Neural cell (in vitro differentiated cells): ENCODE results near the gene SUMF1. TPM values are rescaled to one million over a fixed set of nuclear protein-coding genes. Genes with fewer than 3 reads are reported as not detected.

Experiments used
- H2AFZ ChIP-seq: fragments of 200-600, 300-800 bp; sonication (generic), shearing (Covaris generic); 2 replicates; pipeline ENCODE4 v1.6.0; 2014; ENCODE audit warnings: low read depth, mild to moderate bottlenecking, antibody characterized with exemption, low read length, moderate library complexity
- H3F3A ChIP-seq: fragments of 200-600 bp; shearing (Covaris generic); 2 replicates; pipeline ENCODE4 v1.6.1; 2016; ENCODE audit warnings: mild to moderate bottlenecking, moderate library complexity, mixed read lengths, antibody characterized with exemption, low read length; ENCODE audit not compliant: insufficient read depth, poor library complexity, severe bottlenecking
- H3K27ac ChIP-seq: fragments of 200-600, 300-800 bp; sonication (generic), shearing (Covaris generic); 2 replicates; pipeline ENCODE4 v1.5.1; 2014; ENCODE audit warnings: mild to moderate bottlenecking, low read length, moderate library complexity
- H3K27me3 ChIP-seq: fragments of 300-800, 200-600 bp; sonication (generic), shearing (Covaris generic); 2 replicates; pipeline ENCODE4 v1.6.0; 2014; ENCODE audit warnings: mild to moderate bottlenecking, low read depth, low read length, moderate library complexity; ENCODE audit not compliant: insufficient read depth
- H3K36me3 ChIP-seq: fragments of 300-800, 200-600 bp; sonication (generic), shearing (Covaris generic); 2 replicates; pipeline ENCODE4 v1.5.1; 2014; ENCODE audit warnings: mild to moderate bottlenecking, antibody characterized with exemption, low read length, moderate library complexity; ENCODE audit not compliant: insufficient read depth
- H3K4me2 ChIP-seq: fragments of 300-800, 200-600 bp; sonication (generic), shearing (Covaris generic); 2 replicates; pipeline ENCODE4 v1.6.0; 2014; ENCODE audit warnings: mild to moderate bottlenecking, low read length
- H3K4me3 ChIP-seq: fragments of 300-800, 200-600 bp; sonication (generic), shearing (Covaris generic); 2 replicates; pipeline ENCODE4 v1.5.1; 2014; ENCODE audit warnings: mild to moderate bottlenecking, low read length, moderate library complexity
- H3K79me2 ChIP-seq: fragments of 200-600 bp; shearing (Covaris generic); replicated peaks from 2 replicates; pipeline ENCODE4 v1.6.0; 2014; ENCODE audit warnings: mild to moderate bottlenecking, low read length, moderate library complexity; ENCODE audit not compliant: insufficient read depth
- H3K9ac ChIP-seq: fragments of 300-800, 200-600 bp; sonication (generic), shearing (Covaris generic); 2 replicates; pipeline ENCODE4 v1.6.1; 2016; ENCODE audit warnings: mild to moderate bottlenecking, low read length, mixed read lengths
- H3K9me2 ChIP-seq: fragments of 200-600 bp; shearing (Covaris generic); 2 replicates; pipeline ENCODE4 v1.6.1; 2016; ENCODE audit warnings: mild to moderate bottlenecking, low read length, mixed read lengths; ENCODE audit not compliant: insufficient read depth
- H3K9me3 ChIP-seq: fragments of 200-600, 300-800 bp; sonication (generic), shearing (Covaris generic); 2 replicates; pipeline ENCODE4 v1.6.1; 2016; ENCODE audit warnings: mild to moderate bottlenecking, mixed run types, low read length, moderate library complexity, mixed read lengths
- H4K20me1 ChIP-seq: fragments of 200-600 bp; shearing (Covaris generic); 2 replicates; pipeline ENCODE4 v1.6.1; 2016; ENCODE audit warnings: mild to moderate bottlenecking, mixed run types; ENCODE audit not compliant: insufficient read depth
- CTCF ChIP-seq: fragments of 450-650 bp; IDR thresholded peaks from 2 replicates; pipeline ENCODE4 v1.5.1; 2014; ENCODE audit warnings: antibody characterized with exemption, mild to moderate bottlenecking, moderate library complexity; ENCODE audit not compliant: poor library complexity, severe bottlenecking
- EP300 ChIP-seq: fragments of 450-650 bp; conservative IDR thresholded peaks from 2 replicates; pipeline ENCODE4 v1.6.1; 2014; ENCODE audit warnings: antibody characterized with exemption, mild to moderate bottlenecking, moderate library complexity; ENCODE audit not compliant: poor library complexity, severe bottlenecking
- EZH2 ChIP-seq: fragments of 200-600, 300-800 bp; shearing (Covaris generic), sonication (generic); IDR thresholded peaks from 2 replicates; pipeline ENCODE4 v1.6.1; 2014; ENCODE audit warnings: antibody characterized with exemption, low read length, borderline replicate concordance, mild to moderate bottlenecking; ENCODE audit not compliant: insufficient read depth, poor library complexity, severe bottlenecking
- MXI1 ChIP-seq: fragments of 450-650 bp; conservative IDR thresholded peaks from 2 replicates; pipeline ENCODE4 v1.6.1; 2014; ENCODE audit warnings: antibody characterized with exemption, mild to moderate bottlenecking; ENCODE audit not compliant: poor library complexity, severe bottlenecking
- POLR2AphosphoS5 ChIP-seq: IDR thresholded peaks from 2 replicates; pipeline ENCODE4 v1.6.1; 2012
- RAD21 ChIP-seq: fragments of 450-650 bp; conservative IDR thresholded peaks from 2 replicates; pipeline ENCODE4 v1.6.1; 2014; ENCODE audit warnings: antibody characterized with exemption, mild to moderate bottlenecking, moderate library complexity
- REST ChIP-seq: IDR thresholded peaks from 2 replicates; pipeline ENCODE4 v1.6.1; 2012; ENCODE audit warnings: borderline replicate concordance
- SMC3 ChIP-seq: fragments of 450-650 bp; conservative IDR thresholded peaks from 2 replicates; pipeline ENCODE4 v1.6.1; 2014; ENCODE audit warnings: antibody characterized with exemption, mild to moderate bottlenecking, moderate library complexity; ENCODE audit not compliant: poor library complexity
- TAF1 ChIP-seq: IDR thresholded peaks from 2 replicates; pipeline ENCODE4 v1.6.1; 2012; ENCODE audit warnings: low read depth
- polyA plus RNA-seq: library from polyadenylated mRNA; depleted of rRNA; stranded (reverse); fragments of >200 nt; gene quantifications from 2 replicates; pipeline ENCODE4 v1.2.3, GENCODE V29; 2014

Gene SUMF1
- polyA plus RNA-seq, 1 donor from 2014 or later, result 3.6 TPM

GRCh38 chr3:4464576-4464975 lies 2.5 kb downstream of the SUMF1 start:
- no peak for TF ChIP-seq REST
- no peak for TF ChIP-seq POLR2AphosphoS5
- no peak for TF ChIP-seq EP300
- no peak for TF ChIP-seq CTCF
- TF ChIP-seq EZH2, result no peak
- TF ChIP-seq SMC3, result no peak
- no peak for TF ChIP-seq TAF1
- TF ChIP-seq RAD21, result no peak
- TF ChIP-seq MXI1, result no peak
- Histone ChIP-seq H3K4me2 (no peak overlapping the region), H3K27ac (no peak overlapping the region), H3K4me3 (no peak overlapping the region), H3K27me3 (no peaks in the 10 kb centered on the region), H4K20me1 (no peaks in the 10 kb centered on the region), H2AFZ (no peak overlapping the region), H3K79me2 (peaks cover 3% of the 10 kb centered on the region), H3K9me2 (no peaks in the 10 kb centered on the region), H3F3A (no peaks in the 10 kb centered on the region), H3K36me3 (no peaks in the 10 kb centered on the region), H3K9me3 (no peaks in the 10 kb centered on the region), H3K9ac (no peak overlapping the region)

DNA sequence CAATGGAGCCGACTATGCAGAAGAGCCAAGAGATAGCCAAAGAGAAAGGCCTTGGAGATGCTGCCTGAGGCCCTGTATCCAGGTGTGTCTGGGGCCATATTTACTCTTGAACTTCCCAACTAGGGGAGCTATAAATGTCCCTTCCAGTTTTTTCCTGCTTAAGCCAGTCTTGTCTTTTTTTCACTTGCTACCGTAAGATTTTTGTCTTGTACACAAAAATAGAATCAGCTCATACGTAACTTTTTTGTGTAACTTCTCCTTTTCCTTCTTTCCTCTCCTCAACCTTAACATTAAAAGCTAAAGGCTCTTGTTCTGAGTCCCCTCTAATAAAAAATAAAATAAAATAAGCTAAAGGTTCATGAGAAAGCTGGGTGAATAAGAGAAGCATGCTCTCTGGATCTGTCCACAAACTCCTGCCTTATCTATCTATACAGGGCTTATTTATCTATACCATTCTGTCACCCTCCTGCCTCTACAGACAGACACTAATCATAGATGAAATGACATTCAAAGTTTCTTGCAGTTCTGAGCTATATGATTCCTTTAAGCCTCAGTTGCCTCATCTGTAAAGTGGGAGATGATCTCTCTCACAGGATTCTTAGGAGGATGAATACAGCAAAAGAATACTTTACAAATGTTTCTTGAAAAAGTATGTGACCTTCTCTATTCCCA lies 4.6 kb downstream of the SUMF1 start:
- Histone ChIP-seq H3K9me3 (no peaks in the 10 kb centered on the region), H3K27me3 (no peaks in the 10 kb centered on the region), H3K4me3 (no peak overlapping the region), H3K4me2 (no peak overlapping the region), H4K20me1 (no peaks in the 10 kb centered on the region), H3F3A (no peaks in the 10 kb centered on the region), H3K36me3 (no peaks in the 10 kb centered on the region), H2AFZ (no peak overlapping the region), H3K79me2 (peaks cover 3% of the 10 kb centered on the region), H3K27ac (no peak overlapping the region), H3K9me2 (no peaks in the 10 kb centered on the region), H3K9ac (no peak overlapping the region)
- TF ChIP-seq POLR2AphosphoS5, result no peak
- no peak for TF ChIP-seq EZH2
- no peak for TF ChIP-seq TAF1
